SK-N-SH treated with all-trans-retinoic acid at 6 μM for 48 hours (cell line): Measurements from ENCODE around the gene KIF21B.

Source experiments
- ATAC-seq: fragments of 200-7000 bp; cut with Tn5 transposase; 3 replicates; pipeline ENCODE4 v1.9.1; 2020; ENCODE audit warnings: mild to moderate bottlenecking, moderate library complexity
- ARNTL ChIP-seq: fragments of 450-650 bp; formaldehyde crosslinking; IDR thresholded peaks from 2 replicates; pipeline ENCODE4 v1.5.0; 2020; ENCODE audit warnings: low read depth, mild to moderate bottlenecking, moderate library complexity, borderline replicate concordance
- BACH2 ChIP-seq: fragments of 250-450 bp; sonication (Bioruptor Pico); IDR thresholded peaks from 2 replicates; pipeline ENCODE4 v1.9.0; 2021; ENCODE audit warnings: mild to moderate bottlenecking, borderline replicate concordance
- CREB5 ChIP-seq: fragments of 250-450 bp; sonication (Bioruptor Pico); IDR thresholded peaks from 2 replicates; pipeline ENCODE4 v1.5.1; 2020; ENCODE audit warnings: low read depth, mild to moderate bottlenecking, moderate library complexity
- CSDC2 ChIP-seq: fragments of 250-450 bp; sonication (Bioruptor Pico); IDR thresholded peaks from 2 replicates; pipeline ENCODE4 v1.5.0; 2020; ENCODE audit warnings: mild to moderate bottlenecking, moderate library complexity
- CSRNP3 ChIP-seq: fragments of 250-450 bp; sonication (Bioruptor Pico); IDR thresholded peaks from 2 replicates; pipeline ENCODE4 v1.5.1; 2021; ENCODE audit warnings: mild to moderate bottlenecking, moderate library complexity
- GLIS3 ChIP-seq: fragments of 250-450 bp; sonication (Bioruptor Pico); IDR thresholded peaks from 2 replicates; pipeline ENCODE4 v1.5.0; 2020; ENCODE audit warnings: mild to moderate bottlenecking, moderate library complexity
- ISL1 ChIP-seq: fragments of 250-450 bp; sonication (Bioruptor Pico); IDR thresholded peaks from 2 replicates; pipeline ENCODE4 v2.1.2; 2022; ENCODE audit warnings: mild to moderate bottlenecking, moderate library complexity
- PATZ1 ChIP-seq: fragments of 250-450 bp; sonication (Bioruptor Pico); IDR thresholded peaks from 2 replicates; pipeline ENCODE4 v1.8.0; 2020; ENCODE audit warnings: mild to moderate bottlenecking, moderate library complexity, borderline replicate concordance
- POU6F1 ChIP-seq: fragments of 250-450 bp; sonication (Bioruptor Pico); IDR thresholded peaks from 2 replicates; pipeline ENCODE4 v1.8.0; 2021; ENCODE audit warnings: low read depth, mild to moderate bottlenecking, moderate library complexity, borderline replicate concordance
- PPARA ChIP-seq: fragments of 250-450 bp; sonication (Bioruptor Pico); IDR thresholded peaks from 2 replicates; pipeline ENCODE4 v1.5.0; 2020; ENCODE audit warnings: mild to moderate bottlenecking, borderline replicate concordance
- RARB ChIP-seq: fragments of 250-450 bp; sonication (Bioruptor Pico); IDR thresholded peaks from 2 replicates; pipeline ENCODE4 v1.8.0; 2021; ENCODE audit warnings: mild to moderate bottlenecking, moderate library complexity
- SNAI2 ChIP-seq: fragments of 250-450 bp; sonication (Bioruptor Pico); IDR thresholded peaks from 2 replicates; pipeline ENCODE4 v1.5.0; 2020; ENCODE audit warnings: mild to moderate bottlenecking, moderate library complexity
- TCF4 ChIP-seq: fragments of 250-450 bp; sonication (Bioruptor Pico); IDR thresholded peaks from 2 replicates; pipeline ENCODE4 v1.8.0; 2021; ENCODE audit warnings: mild to moderate bottlenecking, moderate library complexity, borderline replicate concordance
- TOX ChIP-seq: fragments of 250-450 bp; sonication (Bioruptor Pico); IDR thresholded peaks from 2 replicates; pipeline ENCODE4 v1.8.0; 2021; ENCODE audit warnings: mild to moderate bottlenecking, moderate library complexity, borderline replicate concordance
- TSHZ2 ChIP-seq: fragments of 250-450 bp; sonication (Bioruptor Pico); IDR thresholded peaks from 2 replicates; pipeline ENCODE4 v1.5.0; 2020; ENCODE audit warnings: mild to moderate bottlenecking, moderate library complexity
- ZFP3 ChIP-seq: fragments of 250-450 bp; sonication (Bioruptor Pico); IDR thresholded peaks from 2 replicates; pipeline ENCODE4 v1.5.0; 2020; ENCODE audit warnings: mild to moderate bottlenecking, moderate library complexity
- ZFP30 ChIP-seq: fragments of 450-650 bp; formaldehyde crosslinking; IDR thresholded peaks from 2 replicates; pipeline ENCODE4 v1.5.0; 2022; ENCODE audit warnings: mild to moderate bottlenecking, moderate library complexity
- ZNF565 ChIP-seq: fragments of 450-650 bp; formaldehyde crosslinking; conservative IDR thresholded peaks from 2 replicates; pipeline ENCODE4 v1.5.0; 2020; ENCODE audit warnings: low read depth, mild to moderate bottlenecking, moderate library complexity
- ZNF70 ChIP-seq: fragments of 450-650 bp; formaldehyde crosslinking; IDR thresholded peaks from 2 replicates; pipeline ENCODE4 v1.5.0; 2020; ENCODE audit warnings: mild to moderate bottlenecking, moderate library complexity
- ZNF8 ChIP-seq: fragments of 450-650 bp; formaldehyde crosslinking; IDR thresholded peaks from 2 replicates; pipeline ENCODE4 v1.5.0; 2020; ENCODE audit warnings: mild to moderate bottlenecking, moderate library complexity

KIF21B gene

GRCh38 chr1:200923601-200924000 lies 99.9 kb downstream of the KIF21B start (continued):
- no peak for TF ChIP-seq PPARA (CRISPR knock-in tag)
- TF ChIP-seq ISL1 (CRISPR knock-in tag), result no peak
- TF ChIP-seq RARB (CRISPR knock-in tag), result no peak
- TF ChIP-seq ZNF8 (CRISPR knock-in tag), result no peak
- TF ChIP-seq TCF4 (CRISPR knock-in tag), result no peak
- no peak for TF ChIP-seq CSRNP3 (CRISPR knock-in tag)
- no peak for TF ChIP-seq ZFP30 (CRISPR knock-in tag)
- no peak for TF ChIP-seq ARNTL (CRISPR knock-in tag)
- TF ChIP-seq GLIS3 (CRISPR knock-in tag), result no peak
- no peak for TF ChIP-seq SNAI2
- no peak for TF ChIP-seq TOX (CRISPR knock-in tag)

GRCh38 chr1:200922406-200922805 lies 101.1 kb downstream of the KIF21B start:
- TF ChIP-seq ARNTL (CRISPR knock-in tag) (no peak), PPARA (CRISPR knock-in tag) (no peak), PATZ1 (CRISPR knock-in tag) (no peak), ZFP30 (CRISPR knock-in tag) (no peak), ZFP3 (CRISPR knock-in tag) (no peak), CREB5 (no peak), POU6F1 (no peak), CSRNP3 (CRISPR knock-in tag) (no peak), ZNF70 (CRISPR knock-in tag) (no peak), BACH2 (CRISPR knock-in tag) (no peak), ZNF565 (CRISPR knock-in tag) (no peak), CSDC2 (no peak), SNAI2 (no peak), ZNF8 (CRISPR knock-in tag) (no peak), TCF4 (CRISPR knock-in tag) (no peak), TOX (CRISPR knock-in tag) (no peak), GLIS3 (CRISPR knock-in tag) (no peak), TSHZ2 (no peak)
- ATAC-seq, result no peak
